G401.6 (cell line): Measurements from ENCODE around the gene GNAS-AS1.

Source experiments
- FAIRE-seq: peaks from 2 replicates; lab custom pipeline; 2012; peaks lifted over from hg19 to GRCh38; lab: Jason Lieb, UNC

The GNAS-AS1 gene

GRCh38 chr20:58808271-58809046, 42.2 kb downstream of the GNAS-AS1 start:
- FAIRE-seq, result no peak

- no peak for FAIRE-seq
Observed at GRCh38 chr20:58807801-58808200, 42.9 kb downstream of the GNAS-AS1 start.

- no peak for FAIRE-seq
Observed at GRCh38 chr20:58803533-58803932, 47.2 kb downstream of the GNAS-AS1 start.

GRCh38 chr20:58802061-58802460, 48.6 kb downstream of the GNAS-AS1 start:
- no peak for FAIRE-seq

GRCh38 chr20:58800134-58800871, 50.4 kb downstream of the GNAS-AS1 start:
- no peak for FAIRE-seq

- FAIRE-seq, result no peak
Observed at GRCh38 chr20:58797371-58798338, 53.0 kb downstream of the GNAS-AS1 start.

- no peak for FAIRE-seq
Observed at GRCh38 chr20:58795923-58796245, 54.8 kb downstream of the GNAS-AS1 start.

GRCh38 chr20:58795181-58795922, 55.4 kb downstream of the GNAS-AS1 start:
- FAIRE-seq, result no peak

- no peak for FAIRE-seq
Observed at GRCh38 chr20:58794510-58795180, 56.1 kb downstream of the GNAS-AS1 start.

GRCh38 chr20:58793512-58794420, 56.9 kb downstream of the GNAS-AS1 start:
- no peak for FAIRE-seq

- FAIRE-seq, result no peak
Observed at GRCh38 chr20:58792426-58792825, 58.3 kb downstream of the GNAS-AS1 start.

- FAIRE-seq, result no peak
Observed at GRCh38 chr20:58791286-58791685, 59.4 kb downstream of the GNAS-AS1 start.

- no peak for FAIRE-seq
Observed at GRCh38 chr20:58790454-58790853, 60.2 kb downstream of the GNAS-AS1 start.

GRCh38 chr20:58788896-58789544, 61.7 kb downstream of the GNAS-AS1 start:
- FAIRE-seq, result no peak

- no peak for FAIRE-seq
Observed at GRCh38 chr20:58787211-58788005, 63.3 kb downstream of the GNAS-AS1 start.

- no peak for FAIRE-seq
Observed at GRCh38 chr20:58784321-58785074, 66.2 kb downstream of the GNAS-AS1 start.

- no peak for FAIRE-seq
Observed at GRCh38 chr20:58783511-58784011, 67.1 kb downstream of the GNAS-AS1 start.

- FAIRE-seq, result no peak
Observed at GRCh38 chr20:58781138-58781537, 69.6 kb downstream of the GNAS-AS1 start.
